ENCODE data around the gene MCF2L. TPM values are rescaled to one million over a fixed set of nuclear protein-coding genes. Genes with fewer than 3 reads are reported as not detected.

Gene MCF2L
- total RNA-seq, 4 donors from 2014 or later = 25.0 to 103 (median 61.0) TPM

DNA sequence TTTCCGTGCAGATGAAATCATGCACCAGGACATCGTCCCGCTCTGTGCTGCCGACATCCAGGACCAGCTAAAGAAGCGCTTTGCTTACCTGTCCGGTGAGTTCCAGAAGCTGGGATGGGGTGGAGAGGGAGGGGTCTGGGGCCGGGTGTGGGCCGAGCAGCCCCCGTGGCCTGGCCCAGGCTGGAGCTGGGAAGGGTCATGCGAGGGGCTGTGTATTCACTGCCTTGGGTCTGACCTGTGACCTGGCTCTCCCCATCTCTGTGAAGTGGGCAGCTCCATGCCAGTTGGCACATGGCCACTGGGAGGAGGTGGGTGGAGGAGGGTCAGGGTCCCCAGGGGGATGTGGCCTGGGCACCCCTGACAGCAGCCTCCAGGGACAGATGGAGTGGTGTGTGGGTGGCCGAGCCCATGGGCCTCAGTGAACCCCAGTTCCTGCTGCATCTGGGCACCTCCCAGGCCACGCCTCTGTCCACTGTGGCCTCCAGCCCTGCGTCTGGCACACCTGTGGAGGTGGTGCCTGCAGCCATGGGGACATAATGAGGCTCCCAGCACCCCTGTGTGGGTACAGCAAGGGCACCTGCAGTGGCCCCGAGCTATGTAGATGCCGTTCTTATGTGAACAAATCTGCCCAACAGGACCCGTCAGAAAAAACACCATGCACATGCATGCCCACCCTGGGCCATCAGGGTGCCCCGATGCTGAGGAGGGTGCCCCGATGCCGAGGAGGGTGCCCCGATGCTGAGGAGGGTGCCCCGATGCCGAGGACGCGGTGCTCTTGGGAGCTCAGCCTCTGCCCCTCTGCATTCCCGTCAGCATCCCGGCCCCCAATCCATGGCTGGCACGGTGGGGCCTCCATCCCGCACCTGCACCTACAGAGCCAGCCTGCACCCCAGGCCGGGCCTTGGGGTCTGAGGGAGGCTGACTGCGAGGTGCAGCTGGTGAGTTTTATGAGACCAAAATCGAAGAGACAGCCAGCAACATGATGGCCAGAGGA lies 46.0 kb downstream of the MCF2L start:
- TF ChIP-seq, protein P1, sequence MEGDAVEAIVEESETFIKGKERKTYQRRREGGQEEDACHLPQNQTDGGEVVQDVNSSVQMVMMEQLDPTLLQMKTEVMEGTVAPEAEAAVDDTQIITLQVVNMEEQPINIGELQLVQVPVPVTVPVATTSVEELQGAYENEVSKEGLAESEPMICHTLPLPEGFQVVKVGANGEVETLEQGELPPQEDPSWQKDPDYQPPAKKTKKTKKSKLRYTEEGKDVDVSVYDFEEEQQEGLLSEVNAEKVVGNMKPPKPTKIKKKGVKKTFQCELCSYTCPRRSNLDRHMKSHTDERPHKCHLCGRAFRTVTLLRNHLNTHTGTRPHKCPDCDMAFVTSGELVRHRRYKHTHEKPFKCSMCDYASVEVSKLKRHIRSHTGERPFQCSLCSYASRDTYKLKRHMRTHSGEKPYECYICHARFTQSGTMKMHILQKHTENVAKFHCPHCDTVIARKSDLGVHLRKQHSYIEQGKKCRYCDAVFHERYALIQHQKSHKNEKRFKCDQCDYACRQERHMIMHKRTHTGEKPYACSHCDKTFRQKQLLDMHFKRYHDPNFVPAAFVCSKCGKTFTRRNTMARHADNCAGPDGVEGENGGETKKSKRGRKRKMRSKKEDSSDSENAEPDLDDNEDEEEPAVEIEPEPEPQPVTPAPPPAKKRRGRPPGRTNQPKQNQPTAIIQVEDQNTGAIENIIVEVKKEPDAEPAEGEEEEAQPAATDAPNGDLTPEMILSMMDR (IDR thresholded peaks at IDR 0.05) = no peak
- TF ChIP-seq POLR2A (IDR thresholded peaks at IDR 0.05) = no peak
- Histone ChIP-seq H3K4me3 (no peak overlapping the region), H3K9me3 (no peaks in the 10 kb centered on the region), H3K4me1 (no peaks in the 10 kb centered on the region), H3K27ac (no peak overlapping the region), H3K27me3 (no peaks in the 10 kb centered on the region), H3K36me3 (no peaks in the 10 kb centered on the region)
- DNase-seq = no peak
- intact Hi-C loops (cut with DNase I; ENCODE audit: low total_unique reads) = no loop called here

DNA sequence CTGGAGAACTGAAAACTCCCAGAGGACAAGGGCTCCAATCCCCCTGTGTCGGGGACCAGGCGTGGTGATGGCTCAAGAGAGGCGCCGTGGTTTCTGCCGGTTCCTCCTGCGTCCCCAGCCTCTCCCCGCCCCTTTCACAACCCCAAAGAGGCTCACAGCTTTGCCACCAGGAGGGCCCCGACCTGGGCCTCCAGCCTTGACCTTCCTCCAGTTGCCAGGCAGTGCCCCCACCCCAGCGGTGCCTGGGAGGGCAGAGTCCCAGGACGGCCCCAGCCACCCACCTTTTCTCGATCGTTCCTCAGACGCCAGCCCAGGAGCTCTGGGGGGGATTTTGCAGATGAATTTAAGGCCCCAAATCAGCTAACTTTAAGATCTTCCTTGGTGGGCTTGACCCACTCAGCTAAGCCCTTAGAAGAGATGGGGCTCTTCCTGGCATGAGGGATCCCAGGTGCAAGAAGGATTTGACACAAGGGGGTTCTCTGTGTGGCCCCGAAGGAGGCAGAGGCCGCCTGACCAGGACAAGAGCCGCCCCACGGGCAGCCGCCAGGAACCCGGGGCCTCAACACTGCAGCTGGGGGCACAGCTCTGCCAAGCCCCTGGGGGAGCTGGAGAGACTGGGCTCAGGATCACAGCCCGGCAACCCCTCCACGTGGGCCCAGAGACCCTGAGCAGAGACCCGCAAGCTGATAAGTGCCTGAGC lies 47.0 kb downstream of the MCF2L start:
- no peaks in the 10 kb centered on the region for H3K36me3 ChIP-seq
- TF ChIP-seq POLR2A (IDR thresholded peaks at IDR 0.05) = no peak
- TF ChIP-seq, protein P1 (IDR thresholded peaks at IDR 0.05) = no peak
- no peaks in the 10 kb centered on the region for H3K9me3 ChIP-seq
- DNase-seq = no peak
- intact Hi-C loops (cut with DNase I; ENCODE audit: low total_unique reads) = no loop called here
- no peak overlapping the region for H3K27ac ChIP-seq
- no peaks in the 10 kb centered on the region for H3K27me3 ChIP-seq
- no peaks in the 10 kb centered on the region for H3K4me1 ChIP-seq
- no peak overlapping the region for H3K4me3 ChIP-seq

DNA sequence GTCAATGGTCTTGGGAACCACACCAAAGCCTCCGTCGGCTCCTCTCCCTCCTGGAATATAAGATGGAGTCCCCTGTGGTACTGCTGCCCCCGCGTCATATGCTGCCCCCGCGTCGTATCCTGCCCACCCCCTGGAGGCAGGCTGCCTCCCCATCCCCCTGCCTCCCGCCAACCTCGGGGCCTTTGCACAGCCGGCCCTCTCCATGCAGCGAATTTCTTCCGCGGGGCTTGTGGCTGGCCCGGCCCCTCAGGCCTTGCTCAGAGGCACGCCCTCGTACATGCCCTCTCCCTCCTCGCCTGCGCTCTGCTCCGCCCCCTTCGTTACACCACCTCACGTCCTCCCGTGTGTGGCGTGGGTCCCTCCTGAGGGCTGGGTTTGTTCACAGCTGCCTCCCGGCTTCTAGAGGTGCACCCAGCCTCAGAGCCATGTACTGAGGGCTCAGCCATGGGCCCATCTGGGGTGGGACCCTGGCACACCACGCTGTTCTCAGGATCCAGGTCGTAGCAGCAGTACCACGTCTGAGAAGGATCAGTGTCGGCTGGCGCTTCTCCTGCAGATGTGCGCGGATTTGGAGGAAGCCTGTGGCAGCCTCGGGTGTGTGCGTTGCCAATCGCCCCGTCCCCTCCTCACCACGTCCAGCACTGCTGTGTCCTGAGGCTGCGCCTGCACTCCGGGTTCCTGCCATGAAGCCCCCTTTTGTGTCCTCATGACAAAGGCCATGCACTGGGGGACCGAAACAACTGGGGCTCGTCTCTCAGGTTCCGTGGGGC lies 47.7 kb downstream of the MCF2L start:
- Histone ChIP-seq H3K27ac (no peak overlapping the region), H3K9me3 (no peaks in the 10 kb centered on the region), H3K27me3 (no peaks in the 10 kb centered on the region), H3K4me3 (no peak overlapping the region), H3K36me3 (no peaks in the 10 kb centered on the region), H3K4me1 (no peaks in the 10 kb centered on the region)
- TF ChIP-seq POLR2A (IDR thresholded peaks at IDR 0.05) = no peak
- TF ChIP-seq, protein P1 (IDR thresholded peaks at IDR 0.05) = no peak
- intact Hi-C loops (cut with DNase I; ENCODE audit: low total_unique reads) = no loop called here
- DNase-seq = no peak

DNA sequence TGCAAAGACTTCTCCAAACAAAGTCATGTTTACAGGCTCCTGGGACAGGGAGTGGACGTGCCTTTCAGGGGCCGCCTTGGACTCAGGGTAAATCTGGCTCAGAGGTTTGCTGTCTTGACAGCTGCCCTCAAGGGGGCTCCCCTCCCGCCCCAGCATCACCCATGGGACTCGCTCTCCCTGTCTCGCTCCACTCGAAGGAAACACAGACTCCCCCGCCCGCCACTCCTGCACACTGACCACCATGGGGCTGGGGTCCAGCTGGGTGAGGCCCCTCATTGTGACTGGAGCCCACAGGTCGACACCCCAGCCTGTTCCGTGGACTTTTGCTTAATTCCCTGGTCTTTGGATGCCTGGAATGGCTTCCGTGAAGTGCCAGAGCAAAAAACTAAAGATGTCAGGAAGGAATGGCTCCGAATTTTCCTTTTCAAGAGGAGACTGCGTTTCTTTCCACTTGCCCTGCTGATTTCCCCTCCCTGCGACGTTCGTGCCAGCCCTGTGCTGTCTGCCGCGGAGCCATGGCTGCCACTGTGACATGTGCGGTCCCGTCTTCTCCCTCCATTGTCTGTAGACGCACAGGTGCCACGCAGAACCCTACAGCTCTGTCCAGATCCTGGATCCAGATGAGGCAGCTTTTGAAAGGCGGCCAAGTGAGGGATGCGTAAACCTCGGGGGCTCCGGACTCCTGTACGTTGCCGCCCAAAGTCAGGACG lies 48.6 kb downstream of the MCF2L start:
- intact Hi-C loops (cut with DNase I; ENCODE audit: low total_unique reads) = no loop called here
- Histone ChIP-seq H3K36me3 (no peaks in the 10 kb centered on the region), H3K27ac (no peak overlapping the region), H3K4me1 (no peaks in the 10 kb centered on the region), H3K4me3 (no peak overlapping the region), H3K27me3 (no peaks in the 10 kb centered on the region), H3K9me3 (no peaks in the 10 kb centered on the region)
- TF ChIP-seq, protein P1 (IDR thresholded peaks at IDR 0.05) = no peak
- no peak for TF ChIP-seq POLR2A (IDR thresholded peaks at IDR 0.05)
- DNase-seq = no peak
